ENCODE measurements around the gene CYFIP1. TPM values are rescaled to one million over a fixed set of nuclear protein-coding genes. Genes with fewer than 3 reads are reported as not detected.
"Not testable (repeated sequence)": the region's sequence is repeated elsewhere in the genome, so short reads cannot be mapped to it uniquely, and the experiment has no call there.

CYFIP1 gene
- total and polyA plus RNA-seq, 2 donors from 2014 or later, result 32.3 to 143 TPM

DNA sequence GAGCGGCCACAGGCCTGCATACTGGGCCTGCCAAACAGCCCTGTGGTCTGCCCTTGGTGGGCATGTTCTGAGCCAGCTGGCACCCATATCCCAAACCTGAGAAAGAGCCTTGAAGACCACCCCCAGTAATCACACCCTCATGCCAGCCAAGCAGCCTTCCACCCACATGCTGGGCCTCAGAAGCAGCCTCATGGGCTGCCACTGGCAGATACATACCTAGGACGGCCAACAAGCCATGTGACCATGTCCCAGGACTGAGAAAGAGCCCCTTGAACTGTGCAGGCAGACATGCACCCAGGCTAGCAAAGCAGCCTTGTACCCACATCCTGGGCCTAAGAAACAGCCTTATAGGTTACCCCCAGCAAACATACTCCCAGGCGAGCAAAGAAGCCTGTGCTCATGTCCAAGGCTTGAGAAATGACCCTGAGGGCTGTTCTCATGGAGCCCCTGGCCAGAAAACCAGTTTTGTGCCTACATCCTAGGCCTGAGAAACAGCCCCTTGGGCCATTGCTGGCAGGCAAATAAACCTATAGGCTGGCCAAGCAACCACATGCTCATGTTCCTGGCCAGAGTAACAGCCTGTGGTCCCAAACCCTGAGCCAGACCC is 34.3 kb upstream of the CYFIP1 start:
- H3K36me3 ChIP-seq (ENCODE audit: control insufficient read depth in 2 of 3, insufficient read depth in 3 of 3, low read length in 3 of 3), result peaks cover 15 to 41% (median 27%) of the 10 kb centered on the region in 3 donors
- no peaks in the 10 kb centered on the region for H3K9me3 ChIP-seq (ENCODE audit: control insufficient read depth in 2 of 3, insufficient read depth in 1 of 3, low read length in 3 of 3)
- DNase-seq, result no peak
- H3K4me3 ChIP-seq (ENCODE audit: low read length in 3 of 3), result no peak overlapping the region
- H3K4me1 ChIP-seq (ENCODE audit: control insufficient read depth in 2 of 3, insufficient read depth in 2 of 3, low read depth in 1 of 3, low read length in 3 of 3), result no peaks in the 10 kb centered on the region
- H3K27me3 ChIP-seq (ENCODE audit: control insufficient read depth, insufficient read depth, low read length), result no peaks in the 10 kb centered on the region
- no peak overlapping the region for H3K27ac ChIP-seq (ENCODE audit: low read depth in 2 of 2, low read length in 2 of 2)
- no peak overlapping the region for H3K9ac ChIP-seq (ENCODE audit: low read length in 3 of 3)
- TF ChIP-seq, protein P1, sequence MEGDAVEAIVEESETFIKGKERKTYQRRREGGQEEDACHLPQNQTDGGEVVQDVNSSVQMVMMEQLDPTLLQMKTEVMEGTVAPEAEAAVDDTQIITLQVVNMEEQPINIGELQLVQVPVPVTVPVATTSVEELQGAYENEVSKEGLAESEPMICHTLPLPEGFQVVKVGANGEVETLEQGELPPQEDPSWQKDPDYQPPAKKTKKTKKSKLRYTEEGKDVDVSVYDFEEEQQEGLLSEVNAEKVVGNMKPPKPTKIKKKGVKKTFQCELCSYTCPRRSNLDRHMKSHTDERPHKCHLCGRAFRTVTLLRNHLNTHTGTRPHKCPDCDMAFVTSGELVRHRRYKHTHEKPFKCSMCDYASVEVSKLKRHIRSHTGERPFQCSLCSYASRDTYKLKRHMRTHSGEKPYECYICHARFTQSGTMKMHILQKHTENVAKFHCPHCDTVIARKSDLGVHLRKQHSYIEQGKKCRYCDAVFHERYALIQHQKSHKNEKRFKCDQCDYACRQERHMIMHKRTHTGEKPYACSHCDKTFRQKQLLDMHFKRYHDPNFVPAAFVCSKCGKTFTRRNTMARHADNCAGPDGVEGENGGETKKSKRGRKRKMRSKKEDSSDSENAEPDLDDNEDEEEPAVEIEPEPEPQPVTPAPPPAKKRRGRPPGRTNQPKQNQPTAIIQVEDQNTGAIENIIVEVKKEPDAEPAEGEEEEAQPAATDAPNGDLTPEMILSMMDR (IDR thresholded peaks at IDR 0.05; ENCODE audit: borderline replicate concordance, extremely low read depth, insufficient read depth), result no peak
- intact Hi-C loops (cut with DNase I), result no loop called here
- FAIRE-seq, result no peak

DNA sequence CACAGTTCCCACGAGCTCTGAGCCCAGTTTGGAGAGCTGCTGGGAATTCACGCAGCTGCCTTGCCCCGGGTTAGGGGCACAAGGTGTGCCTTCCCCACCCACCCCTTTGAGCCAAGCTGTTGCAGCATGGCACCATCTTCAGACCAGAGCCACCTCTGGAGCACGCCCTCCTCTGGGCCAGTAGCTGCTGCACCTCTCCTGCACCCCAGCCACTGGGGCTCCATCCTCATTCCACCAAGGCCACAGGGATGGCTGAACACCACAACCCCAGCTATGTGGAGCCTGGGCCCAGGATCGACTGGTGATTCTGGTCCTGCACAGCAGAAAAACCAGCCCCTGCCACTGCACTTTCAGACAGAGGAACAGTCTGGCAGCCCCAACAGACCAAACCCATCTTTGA is 33.5 kb upstream of the CYFIP1 start:
- intact Hi-C loops (cut with DNase I), result no loop called here
- Histone ChIP-seq H3K27me3 (ENCODE audit: control insufficient read depth, insufficient read depth, low read length) (no peaks in the 10 kb centered on the region), H3K36me3 (ENCODE audit: control insufficient read depth in 2 of 3, insufficient read depth in 3 of 3, low read length in 3 of 3) (peaks cover 13 to 33% (median 23%) of the 10 kb centered on the region in 3 donors)

DNA sequence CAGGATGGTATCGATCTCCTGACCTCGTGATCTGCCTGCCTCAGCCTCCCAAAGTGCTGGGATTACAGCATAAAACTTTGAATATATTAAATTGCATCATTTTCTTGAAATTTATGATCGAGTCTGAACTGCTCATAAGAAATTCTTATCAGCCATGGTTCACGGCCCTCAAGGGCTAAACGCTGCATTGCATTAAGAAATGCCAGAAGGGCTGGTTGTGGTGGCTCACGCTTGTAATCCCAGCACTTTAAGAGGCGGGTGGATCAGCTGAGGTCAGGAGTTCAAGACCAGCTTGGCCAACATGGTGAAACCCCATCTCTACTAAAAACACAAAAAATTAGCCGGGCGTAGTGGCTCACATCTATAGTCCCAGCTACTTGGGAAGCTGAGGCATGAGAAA is 32.4 kb upstream of the CYFIP1 start:
- H3K4me1 ChIP-seq (ENCODE audit: control insufficient read depth in 2 of 3, insufficient read depth in 2 of 3, low read depth in 1 of 3, low read length in 3 of 3); FAIRE-seq; H3K9me3 ChIP-seq (ENCODE audit: control insufficient read depth in 2 of 3, insufficient read depth in 1 of 3, low read length in 3 of 3); H3K27ac ChIP-seq (ENCODE audit: low read depth in 2 of 2, low read length in 2 of 2); H3K9ac ChIP-seq (ENCODE audit: low read length in 3 of 3); H3K27me3 ChIP-seq (ENCODE audit: control insufficient read depth, insufficient read depth, low read length); H3K4me3 ChIP-seq (ENCODE audit: low read length in 3 of 3); DNase-seq; intact Hi-C loops (cut with DNase I): not testable (repeated sequence)
- peaks cover 13 to 30% (median 21%) of the 10 kb centered on the region in 3 donors for H3K36me3 ChIP-seq (ENCODE audit: control insufficient read depth in 2 of 3, insufficient read depth in 3 of 3, low read length in 3 of 3)

More for the DNA sequence above, 33.5 kb upstream of the CYFIP1 start:
- Histone ChIP-seq H3K4me1 (ENCODE audit: control insufficient read depth in 2 of 3, insufficient read depth in 2 of 3, low read depth in 1 of 3, low read length in 3 of 3) (no peaks in the 10 kb centered on the region), H3K27ac (ENCODE audit: low read depth in 2 of 2, low read length in 2 of 2) (no peak overlapping the region), H3K9me3 (ENCODE audit: control insufficient read depth in 2 of 3, insufficient read depth in 1 of 3, low read length in 3 of 3) (no peaks in the 10 kb centered on the region), H3K9ac (ENCODE audit: low read length in 3 of 3) (no peak overlapping the region), H3K4me3 (ENCODE audit: low read length in 3 of 3) (no peak overlapping the region)
- no peak for FAIRE-seq
- no peak for DNase-seq
- TF ChIP-seq, protein P1 (IDR thresholded peaks at IDR 0.05; ENCODE audit: borderline replicate concordance, extremely low read depth, insufficient read depth), result no peak

DNA sequence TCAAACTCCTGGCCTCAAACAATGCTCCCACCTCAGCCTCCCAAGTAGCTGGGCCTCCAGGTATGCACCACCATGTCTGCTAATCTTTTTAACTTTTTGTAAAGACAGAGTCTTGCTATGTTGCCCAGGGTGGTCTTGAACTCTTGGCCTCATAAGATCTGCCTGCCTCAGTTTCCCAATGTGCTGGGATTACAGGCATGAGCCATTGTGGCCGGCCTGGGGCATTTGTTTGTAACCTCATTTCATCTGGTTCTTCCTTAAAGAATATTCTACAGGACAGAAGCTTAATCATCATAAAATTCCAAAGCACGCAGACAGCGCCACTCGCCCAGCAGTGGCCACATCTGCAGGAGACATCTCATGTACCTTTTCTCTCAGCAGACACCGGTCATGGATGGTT is 23.6 kb upstream of the CYFIP1 start:
- FAIRE-seq, result no peak
- intact Hi-C loops (cut with DNase I), result no loop called here
- TF ChIP-seq, protein P1 (IDR thresholded peaks at IDR 0.05; ENCODE audit: borderline replicate concordance, extremely low read depth, insufficient read depth), result no peak

More for the DNA sequence above, 23.6 kb upstream of the CYFIP1 start:
- Histone ChIP-seq H3K4me3 (ENCODE audit: low read length in 3 of 3) (no peak overlapping the region), H3K27me3 (ENCODE audit: control insufficient read depth, insufficient read depth, low read length) (no peaks in the 10 kb centered on the region), H3K4me1 (ENCODE audit: control insufficient read depth in 2 of 3, insufficient read depth in 2 of 3, low read depth in 1 of 3, low read length in 3 of 3) (no peaks in the 10 kb centered on the region), H3K36me3 (ENCODE audit: control insufficient read depth in 2 of 3, insufficient read depth in 3 of 3, low read length in 3 of 3) (peaks cover 9 to 51% (median 26%) of the 10 kb centered on the region in 3 donors), H3K9ac (ENCODE audit: low read length in 3 of 3) (no peak overlapping the region), H3K9me3 (ENCODE audit: control insufficient read depth in 2 of 3, insufficient read depth in 1 of 3, low read length in 3 of 3) (no peaks in the 10 kb centered on the region), H3K27ac (ENCODE audit: low read depth in 2 of 2, low read length in 2 of 2) (no peak overlapping the region)
- DNase-seq, result no peak
